Activated CD8-positive, alpha-beta T cell treated with anti-CD3 and anti-CD28 coated beads, Interleukin-2, amount 10 ng/mL, durations not matched to agents 7 days and 5 days (primary cell): ENCODE results near the gene PLP2. TPM values are rescaled to one million over a fixed set of nuclear protein-coding genes. Genes with fewer than 3 reads are reported as not detected.
"Not testable (repeated sequence)": the region's sequence is repeated elsewhere in the genome, so short reads cannot be mapped to it uniquely, and the experiment has no call there.

ENCODE experiments used
- ATAC-seq: fragments of 150-1000 bp; cut with Tn5 transposase; one replicate; pipeline ENCODE4 v1.10.0; 2021; ENCODE audit warnings: moderate library complexity
- CTCF ChIA-PET: fragments of 350-600 bp; sonication (Branson Sonifier 250); formaldehyde crosslinking; loops from one replicate; lab custom pipeline; 2021; ENCODE audit warnings: antibody characterized with exemption; lab: Charles Lee
- POLR2A ChIA-PET: fragments of 350-600 bp; sonication (Branson Sonifier 250); formaldehyde crosslinking; loops from one replicate; lab custom pipeline; 2021; ENCODE audit warnings: antibody characterized with exemption; lab: Charles Lee
- DNase-seq: peaks from one replicate; pipeline ENCODE4 v3.0.0-alpha.2; 2020
- H3K27ac Mint-ChIP-seq: one replicate; pipeline ENCODE4 v1.8.0; 2021; ENCODE audit warnings: mild to moderate bottlenecking, mixed read lengths
- H3K27me3 Mint-ChIP-seq: one replicate; pipeline ENCODE4 v1.8.0; 2021; ENCODE audit warnings: low read depth, mixed read lengths
- H3K36me3 Mint-ChIP-seq: one replicate; pipeline ENCODE4 v1.8.0; 2021; ENCODE audit warnings: low read depth, mixed read lengths
- H3K4me1 Mint-ChIP-seq: one replicate; pipeline ENCODE4 v1.8.0; 2021; ENCODE audit warnings: low read depth, mixed read lengths
- H3K4me3 Mint-ChIP-seq: one replicate; pipeline ENCODE4 v1.8.0; 2021; ENCODE audit warnings: mild to moderate bottlenecking, mixed read lengths
- H3K9me3 Mint-ChIP-seq: one replicate; pipeline ENCODE4 v1.8.0; 2022; ENCODE audit warnings: mixed read lengths; ENCODE audit not compliant: insufficient read depth
- total RNA-seq, 2 experiments: library from RNA; stranded (reverse); gene quantifications; one replicate each; pipeline ENCODE4 v1.2.3, GENCODE V29; 2021

The PLP2 gene
- total RNA-seq, 2 experiments from 2014 or later, result 203 to 214 TPM

- Mint-ChIP-seq H3K4me1 (peaks cover 43% of the 10 kb centered on the region), H3K9me3 (no peaks in the 10 kb centered on the region), H3K27me3 (no peaks in the 10 kb centered on the region), H3K27ac (peak overlapping the region; percentile 98), H3K36me3 (no peaks in the 10 kb centered on the region), H3K4me3 (peak overlapping the region; percentile 77)
- CTCF ChIA-PET, result interaction anchor here (1.1 to 2.8 kb wide), 3 partner anchors 9 to 28 kb away, joined by 3 to 16 read pairs (median 4); no protein-coding TSS in a partner anchor
- DNase-seq (no peak), ATAC-seq (no peak)
- POLR2A ChIA-PET, result no interaction called here
Observed at GRCh38 chrX:49164589-49165360, 6.9 kb upstream of the PLP2 start.

DNA sequence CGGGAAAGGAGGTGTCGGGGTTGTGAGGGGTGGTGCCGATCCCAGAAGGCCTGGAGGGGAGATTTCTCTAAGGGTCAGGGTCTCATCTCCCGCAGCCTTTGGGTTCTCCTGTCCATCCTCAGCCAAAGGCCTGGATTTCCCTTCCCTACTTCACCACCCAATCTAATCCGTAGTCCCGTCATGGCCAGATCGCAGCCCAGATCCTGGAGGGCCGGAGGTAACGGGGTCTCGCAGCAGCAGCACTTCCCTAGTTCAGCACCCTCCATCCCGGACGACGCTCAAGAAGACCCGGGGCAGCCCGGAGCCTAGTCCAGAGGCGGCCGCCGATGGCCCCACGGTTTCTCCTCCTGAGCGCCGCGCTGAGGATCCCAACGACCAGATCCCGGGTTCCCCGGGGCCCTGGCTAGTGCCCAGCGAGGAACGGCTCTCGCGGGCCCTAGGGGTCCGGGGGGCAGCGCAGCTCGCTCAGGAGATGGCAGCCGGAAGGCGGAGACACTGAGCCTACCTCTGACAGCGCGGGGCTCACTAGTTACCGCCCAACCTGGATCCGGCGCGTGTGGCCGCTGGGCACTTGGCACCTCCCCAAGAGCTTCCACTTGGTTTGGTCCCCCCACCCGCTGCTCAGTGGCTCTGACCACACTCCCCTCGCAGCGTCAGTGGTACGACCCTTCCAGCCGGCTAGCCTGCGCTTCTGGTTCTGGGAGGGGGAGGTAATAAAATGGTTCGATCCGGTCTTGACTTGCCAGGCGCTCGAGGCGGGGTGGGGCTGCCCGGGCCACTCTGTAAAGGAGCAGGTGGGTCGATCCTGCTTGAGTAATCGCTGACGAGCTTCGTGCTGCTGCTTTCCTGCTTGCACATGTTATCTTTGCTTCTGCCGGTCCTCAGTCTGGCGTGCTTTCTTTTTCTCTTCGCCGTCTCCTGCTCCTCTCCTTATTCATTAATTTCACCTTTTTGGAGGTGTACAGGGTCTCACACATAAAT lies 5.5 kb upstream of the PLP2 start:
- ATAC-seq (peak; percentile 58), DNase-seq (peak; percentile 85)
- POLR2A ChIA-PET, result interaction anchor here (0.7 to 1.1 kb wide), 5 partner anchors 10 to 228 kb away, joined by 3 to 5 read pairs (median 3); no protein-coding TSS in a partner anchor
- H3K4me1 Mint-ChIP-seq, result peaks cover 45% of the 10 kb centered on the region
- H3K36me3 Mint-ChIP-seq, result no peaks in the 10 kb centered on the region
- H3K27me3 Mint-ChIP-seq, result no peaks in the 10 kb centered on the region
- CTCF ChIA-PET, result interaction anchor here (0.6 to 2.8 kb wide), 8 partner anchors 9 to 86 kb away, joined by 3 to 16 read pairs (median 4); no protein-coding TSS in a partner anchor
- no peaks in the 10 kb centered on the region for H3K9me3 Mint-ChIP-seq
- H3K4me3 Mint-ChIP-seq, result peak overlapping the region; percentile 77
- H3K27ac Mint-ChIP-seq, result peak overlapping the region; percentile 98

GRCh38 chrX:49166914-49167739 lies 4.6 kb upstream of the PLP2 start:
- no peaks in the 10 kb centered on the region for H3K36me3 Mint-ChIP-seq
- DNase-seq, result peak; percentile 73
- H3K27me3 Mint-ChIP-seq, result no peaks in the 10 kb centered on the region
- H3K27ac Mint-ChIP-seq, result peak overlapping the region; percentile 98
- H3K4me1 Mint-ChIP-seq, result peaks cover 46% of the 10 kb centered on the region
- peak; percentile 47 for ATAC-seq
- peak overlapping the region; percentile 77 for H3K4me3 Mint-ChIP-seq
- ChIA-PET CTCF (interaction anchor here (0.6 to 2.8 kb wide), 10 partner anchors 8 to 276 kb away, joined by 3 to 16 read pairs (median 4); no protein-coding TSS in a partner anchor), POLR2A (interaction anchor here (0.8 to 1.1 kb wide), 6 partner anchors 9 to 229 kb away, joined by 3 to 5 read pairs (median 4); no protein-coding TSS in a partner anchor)
- H3K9me3 Mint-ChIP-seq, result no peaks in the 10 kb centered on the region

DNA sequence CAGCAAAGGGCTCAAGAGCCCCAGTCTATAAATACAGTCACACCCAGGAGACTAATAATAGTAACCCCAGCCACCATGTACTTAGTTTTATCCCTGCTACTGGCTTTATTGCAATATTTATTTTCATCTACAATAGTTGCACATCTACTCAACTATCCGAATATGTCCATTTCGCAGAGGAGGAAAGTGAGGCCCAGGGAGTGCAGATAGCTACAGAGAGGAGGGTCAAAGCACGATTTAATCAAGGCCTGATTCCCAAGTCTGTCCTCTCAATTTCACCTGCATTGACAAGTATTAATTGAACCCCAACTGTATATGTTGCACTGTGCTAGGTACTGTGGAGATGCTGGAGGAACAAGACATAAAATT lies 4.0 kb upstream of the PLP2 start:
- Mint-ChIP-seq H3K9me3 (no peaks in the 10 kb centered on the region), H3K36me3 (peaks cover 2% of the 10 kb centered on the region), H3K27me3 (no peaks in the 10 kb centered on the region), H3K4me3 (peak overlapping the region; percentile 77), H3K4me1 (peaks cover 48% of the 10 kb centered on the region), H3K27ac (peak overlapping the region; percentile 98)
- ChIA-PET POLR2A (interaction anchor here (0.8 to 1.1 kb wide), 4 partner anchors 9 to 229 kb away, joined by 3 to 5 read pairs (median 4); no protein-coding TSS in a partner anchor), CTCF (interaction anchor here (1.0 to 2.8 kb wide), 4 partner anchors 12 to 276 kb away, joined by 3 to 16 read pairs (median 8); no protein-coding TSS in a partner anchor)
- ATAC-seq, result no peak
- DNase-seq, result no peak

DNA sequence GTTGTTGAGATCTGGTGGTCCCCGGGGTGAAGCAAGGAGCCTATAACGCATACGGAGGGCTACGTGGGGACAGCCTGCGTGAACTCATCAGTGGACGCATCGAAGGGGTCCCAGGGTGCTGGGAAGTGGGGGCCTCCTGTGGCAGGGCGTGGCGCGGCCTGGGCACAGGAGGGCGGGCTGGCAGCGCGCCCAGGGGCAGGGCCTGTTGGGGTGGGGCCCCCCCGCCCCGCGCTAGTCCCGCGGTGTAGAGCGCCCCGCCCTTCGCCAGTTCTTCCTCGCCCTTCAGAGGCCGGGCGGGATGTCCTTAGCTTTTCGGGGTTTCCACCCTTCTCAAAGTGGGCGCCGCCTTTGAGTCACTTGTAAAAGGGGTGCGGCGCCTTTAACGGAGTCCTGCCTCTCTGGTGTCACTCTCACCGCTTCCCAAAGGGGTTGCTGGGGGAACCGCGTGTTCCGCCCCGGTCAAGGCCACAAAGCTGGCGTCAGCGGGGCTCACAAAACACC lies 632 bp downstream of the PLP2 start:
- H3K36me3 Mint-ChIP-seq, result peaks cover 38% of the 10 kb centered on the region
- peaks cover 47% of the 10 kb centered on the region for H3K4me1 Mint-ChIP-seq
- DNase-seq (peak; percentile 88), ATAC-seq (peak; percentile 86)
- H3K27me3 Mint-ChIP-seq, result no peaks in the 10 kb centered on the region
- H3K9me3 Mint-ChIP-seq, result no peaks in the 10 kb centered on the region
- ChIA-PET POLR2A (interaction anchor here (0.6 to 1.4 kb wide), 4 partner anchors 16 to 371 kb away, joined by 3 to 4 read pairs (median 3); partner anchors contain the start of gene HDAC6), CTCF (interaction anchor here (1.2 to 1.6 kb wide), 4 partner anchors 15 to 21 kb away, joined by 4 to 6 read pairs (median 4); no protein-coding TSS in a partner anchor)
- H3K4me3 Mint-ChIP-seq, result peak overlapping the region; percentile 85
- peak overlapping the region; percentile 90 for H3K27ac Mint-ChIP-seq

GRCh38 chrX:49173544-49173943 lies 1.8 kb downstream of the PLP2 start:
- DNase-seq, ATAC-seq, H3K9me3 Mint-ChIP-seq, H3K27ac Mint-ChIP-seq, H3K27me3 Mint-ChIP-seq: not testable (repeated sequence)
- POLR2A ChIA-PET, result interaction anchor here (0.7 kb wide), 1 partner anchor 90 kb away, joined by 3 read pairs; no protein-coding TSS in a partner anchor
- Mint-ChIP-seq H3K4me3 (peak overlapping the region; percentile 85), H3K36me3 (peaks cover 43% of the 10 kb centered on the region), H3K4me1 (peaks cover 39% of the 10 kb centered on the region)
- CTCF ChIA-PET, result interaction anchor here (1.5 kb wide), 1 partner anchor 14 kb away, joined by 4 read pairs; no protein-coding TSS in a partner anchor

GRCh38 chrX:49174723-49175122 lies 3.0 kb downstream of the PLP2 start:
- H3K27ac Mint-ChIP-seq, result peak overlapping the region; percentile 25
- peak overlapping the region; percentile 40 for H3K4me3 Mint-ChIP-seq
- ChIA-PET CTCF (interaction anchor here (1.5 kb wide), 1 partner anchor 8 kb away, joined by 4 read pairs; no protein-coding TSS in a partner anchor), POLR2A (no interaction called here)
- no peak for DNase-seq
- peaks cover 50% of the 10 kb centered on the region for H3K36me3 Mint-ChIP-seq
- no peak for ATAC-seq
- H3K4me1 Mint-ChIP-seq, result peaks cover 40% of the 10 kb centered on the region
- H3K9me3 Mint-ChIP-seq, result no peaks in the 10 kb centered on the region
- no peaks in the 10 kb centered on the region for H3K27me3 Mint-ChIP-seq

DNA sequence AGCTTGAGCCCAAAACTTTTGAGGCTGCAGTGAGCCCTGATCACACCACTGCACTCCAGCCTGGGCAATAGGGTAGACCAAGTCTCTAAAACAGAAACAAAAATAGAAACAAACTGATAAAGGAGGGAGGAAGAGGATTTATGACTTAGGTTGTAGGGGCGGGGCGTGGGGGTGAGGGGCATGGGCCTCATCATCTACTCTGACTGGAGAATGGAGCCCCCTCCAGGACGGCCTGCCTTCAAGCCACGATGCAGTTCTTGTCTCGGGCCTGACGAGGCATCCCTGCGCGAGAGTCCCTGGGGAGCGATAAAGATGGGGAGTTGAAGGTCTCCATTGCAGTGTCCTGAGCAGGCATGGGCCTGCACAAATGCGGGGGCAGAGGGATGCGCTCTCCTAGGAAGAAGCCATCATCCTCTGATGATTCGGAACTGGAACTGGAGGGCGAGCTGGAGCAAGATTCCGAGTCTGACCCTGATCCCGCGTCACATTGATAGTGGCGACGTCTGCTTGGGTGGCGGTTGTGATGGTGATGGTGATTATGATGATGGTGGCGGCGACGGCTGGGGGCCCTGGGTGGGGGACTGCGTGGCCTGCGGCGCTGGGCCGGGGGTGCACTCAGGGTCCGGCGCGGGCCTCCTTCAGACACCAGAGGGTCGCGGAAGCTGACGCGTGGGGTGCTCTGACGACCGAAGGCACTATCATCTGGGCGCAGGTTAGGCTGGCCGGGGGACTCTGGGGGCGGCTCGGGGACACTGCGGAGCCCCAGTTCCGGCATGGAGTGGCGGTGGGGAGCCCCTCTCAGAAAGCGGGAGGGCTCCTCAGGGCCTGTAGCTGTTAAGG lies 4.0 kb downstream of the PLP2 start:
- ChIA-PET POLR2A (interaction anchor here (1.0 kb wide), 1 partner anchor 8 kb away, joined by 5 read pairs; no protein-coding TSS in a partner anchor), CTCF (interaction anchor here (1.5 kb wide), 1 partner anchor 9 kb away, joined by 4 read pairs; no protein-coding TSS in a partner anchor)
- no peak overlapping the region for H3K27ac Mint-ChIP-seq

GRCh38 chrX:49176421-49177326 lies 5.0 kb downstream of the PLP2 start:
- H3K9me3 Mint-ChIP-seq, result no peaks in the 10 kb centered on the region
- H3K4me1 Mint-ChIP-seq, result peaks cover 40% of the 10 kb centered on the region
- H3K36me3 Mint-ChIP-seq, result peaks cover 59% of the 10 kb centered on the region
- H3K27me3 Mint-ChIP-seq, result no peaks in the 10 kb centered on the region
- DNase-seq (no peak), ATAC-seq (no peak)
- POLR2A ChIA-PET, result interaction anchor here (1.0 kb wide), 1 partner anchor 9 kb away, joined by 5 read pairs; no protein-coding TSS in a partner anchor
- peak overlapping the region; percentile 57 for H3K27ac Mint-ChIP-seq
- CTCF ChIA-PET, result interaction anchor here (1.0 kb wide), 2 partner anchors 10 to 21 kb away, joined by 3 read pairs; no protein-coding TSS in a partner anchor
- H3K4me3 Mint-ChIP-seq, result no peak overlapping the region

More for the DNA sequence above, 4.0 kb downstream of the PLP2 start:
- no peak for ATAC-seq
- H3K27me3 Mint-ChIP-seq, result no peaks in the 10 kb centered on the region
- H3K9me3 Mint-ChIP-seq, result no peaks in the 10 kb centered on the region
- peaks cover 44% of the 10 kb centered on the region for H3K4me1 Mint-ChIP-seq
- peaks cover 56% of the 10 kb centered on the region for H3K36me3 Mint-ChIP-seq
- DNase-seq, result no peak
- no peak overlapping the region for H3K4me3 Mint-ChIP-seq
